LNCaP clone FGC (cell line): ENCODE data around the gene PYGO1.
"Not testable (repeated sequence)": the region's sequence is repeated elsewhere in the genome, so short reads cannot be mapped to it uniquely, and the experiment has no call there.

Source experiments
- DNase-seq: peaks from one replicate; pipeline ENCODE4 v3.0.0-alpha.2; 2011; ENCODE audit warnings: low read depth
- H3K4me3 ChIP-seq: 2 replicates; pipeline ENCODE4 v1.5.1; 2011; ENCODE audit warnings: mild to moderate bottlenecking, low read depth, low read length, control low read depth
- TF ChIP-seq, protein P1 (sequence below): IDR thresholded peaks from 2 replicates; pipeline ENCODE4 v1.5.1; 2012; ENCODE audit warnings: mild to moderate bottlenecking; ENCODE audit not compliant: control insufficient read depth, insufficient read depth; ENCODE audit errors: extremely low read depth

The PYGO1 gene

DNA sequence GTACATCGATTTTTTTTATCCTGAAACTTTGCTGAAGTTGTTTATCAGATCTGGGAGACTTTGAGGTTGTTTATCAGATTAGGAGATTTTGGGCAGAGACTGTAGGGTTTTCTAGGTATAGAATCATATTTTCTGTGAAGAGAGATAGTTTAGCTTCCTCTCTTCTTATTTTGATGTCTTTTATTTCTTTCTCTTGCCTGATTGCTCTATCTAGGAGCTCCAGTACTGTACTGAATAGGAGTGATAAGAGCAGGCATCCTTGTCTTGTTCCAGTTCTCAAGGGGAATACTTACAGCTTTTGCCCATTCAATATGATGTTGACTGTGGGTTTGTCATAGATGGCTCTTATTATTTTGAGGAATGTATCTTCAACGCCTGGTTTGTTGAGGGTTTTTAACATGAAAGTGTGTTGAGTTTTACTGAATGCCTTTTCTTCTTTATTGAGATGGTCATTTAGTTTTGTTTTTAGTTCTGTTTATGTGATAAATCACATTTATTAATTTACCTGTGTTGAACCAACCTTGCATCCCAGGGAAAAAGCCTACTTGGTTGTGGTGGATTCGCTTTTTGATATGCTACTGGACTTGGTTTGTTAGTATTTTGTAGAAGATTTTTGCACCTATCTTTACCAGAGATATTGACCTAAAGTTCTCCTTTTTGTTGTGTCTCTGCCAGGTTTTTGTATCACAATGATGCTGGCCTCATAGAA is 65.2 kb downstream of the PYGO1 start:
- TF ChIP-seq, protein P1, sequence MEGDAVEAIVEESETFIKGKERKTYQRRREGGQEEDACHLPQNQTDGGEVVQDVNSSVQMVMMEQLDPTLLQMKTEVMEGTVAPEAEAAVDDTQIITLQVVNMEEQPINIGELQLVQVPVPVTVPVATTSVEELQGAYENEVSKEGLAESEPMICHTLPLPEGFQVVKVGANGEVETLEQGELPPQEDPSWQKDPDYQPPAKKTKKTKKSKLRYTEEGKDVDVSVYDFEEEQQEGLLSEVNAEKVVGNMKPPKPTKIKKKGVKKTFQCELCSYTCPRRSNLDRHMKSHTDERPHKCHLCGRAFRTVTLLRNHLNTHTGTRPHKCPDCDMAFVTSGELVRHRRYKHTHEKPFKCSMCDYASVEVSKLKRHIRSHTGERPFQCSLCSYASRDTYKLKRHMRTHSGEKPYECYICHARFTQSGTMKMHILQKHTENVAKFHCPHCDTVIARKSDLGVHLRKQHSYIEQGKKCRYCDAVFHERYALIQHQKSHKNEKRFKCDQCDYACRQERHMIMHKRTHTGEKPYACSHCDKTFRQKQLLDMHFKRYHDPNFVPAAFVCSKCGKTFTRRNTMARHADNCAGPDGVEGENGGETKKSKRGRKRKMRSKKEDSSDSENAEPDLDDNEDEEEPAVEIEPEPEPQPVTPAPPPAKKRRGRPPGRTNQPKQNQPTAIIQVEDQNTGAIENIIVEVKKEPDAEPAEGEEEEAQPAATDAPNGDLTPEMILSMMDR, result no peak
- no peak for DNase-seq
- no peak overlapping the region for H3K4me3 ChIP-seq

DNA sequence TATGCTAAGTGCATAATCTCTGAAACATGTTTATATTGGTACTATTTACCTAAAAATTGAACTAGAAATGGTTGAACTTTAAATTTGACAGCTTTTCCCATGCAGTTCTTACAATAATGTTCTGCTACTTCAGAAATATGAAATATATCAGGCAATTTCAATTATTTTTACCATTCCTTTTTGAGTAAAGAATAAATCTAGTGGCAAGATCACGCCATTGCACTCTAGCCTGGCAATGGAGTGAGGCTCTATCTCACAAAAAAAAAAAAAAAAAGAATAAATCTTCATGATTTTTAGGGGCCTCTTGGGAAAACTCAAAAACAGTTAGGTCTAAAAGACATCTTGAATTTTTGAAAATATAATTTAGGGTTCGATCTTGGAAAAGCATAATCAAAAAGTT is 69.5 kb downstream of the PYGO1 start:
- no peak for DNase-seq
- TF ChIP-seq, protein P1, result no peak
- H3K4me3 ChIP-seq, result no peak overlapping the region

DNA sequence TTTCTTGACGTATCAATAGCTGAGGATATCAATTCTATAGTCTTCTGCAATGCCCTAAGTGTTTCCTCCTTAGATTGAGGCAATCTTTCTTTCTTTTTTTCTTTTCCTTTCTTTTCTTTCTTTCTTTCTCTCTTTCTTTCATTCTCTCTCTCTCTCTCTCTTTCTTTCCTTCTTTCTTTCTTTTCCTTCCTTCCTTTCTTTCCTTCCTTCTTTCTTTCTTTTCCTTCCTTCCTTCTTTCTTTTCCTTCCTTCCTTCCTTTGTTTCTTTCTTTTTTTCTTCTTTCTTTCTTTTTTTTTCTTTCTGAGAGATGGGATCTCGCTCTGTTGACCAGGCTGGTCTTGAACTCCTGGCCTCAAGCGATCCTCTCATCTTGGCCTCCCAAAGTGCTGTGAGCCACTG is 70.1 kb downstream of the PYGO1 start:
- no peak for DNase-seq
- TF ChIP-seq, protein P1, result no peak
- H3K4me3 ChIP-seq, result no peak overlapping the region

DNA sequence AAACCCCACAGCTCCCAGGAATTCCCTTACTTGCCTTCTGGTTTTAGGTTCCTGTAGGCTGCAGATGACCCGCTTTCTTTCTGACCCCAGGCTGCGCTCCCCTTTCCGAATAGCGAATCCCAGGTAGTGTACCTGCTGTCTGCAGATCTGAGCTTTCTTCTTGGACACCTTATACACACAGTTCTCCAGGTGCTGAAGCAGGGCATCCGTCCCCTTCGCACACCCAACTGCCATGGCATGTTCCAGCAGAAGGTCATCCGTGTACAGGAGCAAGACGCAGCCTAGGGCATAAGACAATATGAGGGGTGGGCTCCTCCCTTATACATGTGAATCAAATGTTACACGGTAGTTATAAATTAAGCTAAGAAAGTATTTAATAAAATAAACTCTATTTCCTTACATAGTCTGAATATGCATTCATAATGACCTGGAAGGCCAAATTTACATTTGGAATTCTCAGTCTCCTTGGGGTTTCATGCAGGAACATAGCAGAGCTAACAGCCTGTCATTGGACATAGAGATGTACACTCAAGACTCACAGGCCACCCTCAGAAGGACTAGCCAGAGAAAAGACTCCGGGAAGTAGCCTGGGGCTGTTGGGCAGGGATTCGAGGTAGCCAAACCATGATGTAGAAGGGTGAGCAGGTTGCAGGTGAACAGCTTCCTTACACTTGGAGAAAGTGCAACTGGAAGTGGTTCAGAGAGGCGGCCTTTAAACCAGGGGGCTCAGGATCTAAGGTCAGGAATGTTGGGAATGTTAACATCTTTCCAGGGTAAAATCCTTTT is 72.0 kb downstream of the PYGO1 start:
- no peak overlapping the region for H3K4me3 ChIP-seq
- TF ChIP-seq, protein P1, result no peak
- no peak for DNase-seq

DNA sequence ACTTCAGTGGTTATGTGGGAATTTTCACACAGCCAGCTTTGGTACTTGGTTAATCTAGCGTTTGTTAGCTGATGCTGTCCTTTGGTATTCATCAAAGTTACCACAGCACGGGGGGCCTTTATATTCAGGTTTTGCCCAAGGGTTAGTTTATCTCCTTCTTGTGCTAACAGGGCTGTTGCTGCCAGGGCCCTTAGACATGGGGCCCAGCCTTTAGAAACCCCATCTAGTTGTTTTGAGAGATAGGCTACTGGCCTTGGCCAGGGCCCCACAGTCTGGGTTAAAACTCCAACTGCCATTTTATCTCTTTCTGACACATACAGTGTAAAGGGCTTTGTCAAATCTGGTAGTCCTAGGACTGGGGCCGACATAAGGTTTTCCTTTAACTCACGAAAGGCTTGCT is 72.7 kb downstream of the PYGO1 start:
- TF ChIP-seq, protein P1, result no peak
- H3K4me3 ChIP-seq, result no peak overlapping the region
- DNase-seq, result no peak

DNA sequence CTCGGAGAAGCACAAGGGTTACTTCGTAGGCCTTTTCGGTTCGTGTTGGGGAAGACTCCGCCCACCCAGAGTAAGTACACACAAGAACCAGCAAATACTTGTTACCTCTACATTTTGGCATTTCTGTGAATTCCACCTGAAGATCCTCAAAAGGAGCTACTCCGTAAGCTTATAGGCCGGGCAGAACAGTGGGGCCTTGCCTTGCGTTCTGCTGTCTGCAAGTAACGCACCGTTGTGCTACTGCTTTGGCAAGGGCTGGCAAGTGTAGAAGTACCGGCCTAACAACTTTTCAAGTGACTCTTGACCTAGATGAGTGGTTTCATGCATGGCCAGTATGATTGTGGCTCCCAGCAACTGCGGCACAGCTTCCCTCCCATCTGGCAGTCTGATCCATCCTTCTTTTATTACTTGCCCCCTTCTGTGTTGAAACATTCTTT is 73.7 kb downstream of the PYGO1 start:
- TF ChIP-seq, protein P1, result no peak
- DNase-seq, result peak; percentile 22
- no peak overlapping the region for H3K4me3 ChIP-seq

DNA sequence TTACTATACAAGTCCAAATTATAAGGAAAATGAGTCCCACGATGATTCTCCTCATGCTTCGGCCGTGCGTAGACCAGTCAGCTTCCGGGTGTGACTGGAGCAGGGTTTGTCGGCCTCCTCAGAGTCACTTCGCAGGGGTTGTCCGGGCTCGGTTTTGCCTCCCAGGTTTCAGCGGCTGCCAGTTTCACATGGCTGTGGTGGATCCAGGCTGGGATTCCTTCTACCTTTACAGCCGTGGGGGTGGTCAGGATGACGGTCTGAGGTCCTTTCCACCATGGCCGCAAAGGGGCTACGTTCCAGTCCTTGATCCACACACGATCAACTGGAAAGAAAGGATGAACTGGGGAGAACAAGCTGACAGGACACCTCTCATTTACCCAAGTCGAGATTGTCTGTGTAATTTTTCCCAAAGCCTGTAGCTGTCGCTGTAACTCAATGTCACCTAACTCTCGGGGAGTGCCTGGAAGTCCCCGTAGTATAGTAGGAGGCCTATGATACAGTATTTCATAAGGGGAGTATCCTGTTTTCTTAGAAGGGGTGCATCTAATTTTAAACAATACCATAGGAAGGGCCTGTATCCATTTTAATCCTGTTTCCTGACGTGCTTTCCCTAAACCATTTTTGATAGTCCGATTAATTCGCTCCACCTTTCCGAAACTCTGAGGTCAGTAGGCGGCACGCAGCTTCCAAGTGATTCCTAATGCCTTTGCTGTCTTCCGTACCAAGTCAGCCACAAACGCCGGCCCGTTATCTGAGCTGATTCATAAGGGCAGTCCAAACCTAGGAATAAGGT is 74.3 kb downstream of the PYGO1 start:
- not testable (repeated sequence) for DNase-seq, H3K4me3 ChIP-seq
